HG03571 (cell line): ENCODE results near the gene DCUN1D2.
"Not testable (repeated sequence)": the region's sequence is repeated elsewhere in the genome, so short reads cannot be mapped to it uniquely, and the experiment has no call there.

ENCODE experiments used
- ATAC-seq: cut with Tn5 transposase; IDR thresholded peaks from one replicate; pipeline ENCODE4 v1.9.1; 2021; ENCODE audit not compliant: unreplicated experiment

The DCUN1D2 gene

GRCh38 chr13:113491982-113492381, 1.5 kb upstream of the DCUN1D2 start:
- no peak for ATAC-seq

DNA sequence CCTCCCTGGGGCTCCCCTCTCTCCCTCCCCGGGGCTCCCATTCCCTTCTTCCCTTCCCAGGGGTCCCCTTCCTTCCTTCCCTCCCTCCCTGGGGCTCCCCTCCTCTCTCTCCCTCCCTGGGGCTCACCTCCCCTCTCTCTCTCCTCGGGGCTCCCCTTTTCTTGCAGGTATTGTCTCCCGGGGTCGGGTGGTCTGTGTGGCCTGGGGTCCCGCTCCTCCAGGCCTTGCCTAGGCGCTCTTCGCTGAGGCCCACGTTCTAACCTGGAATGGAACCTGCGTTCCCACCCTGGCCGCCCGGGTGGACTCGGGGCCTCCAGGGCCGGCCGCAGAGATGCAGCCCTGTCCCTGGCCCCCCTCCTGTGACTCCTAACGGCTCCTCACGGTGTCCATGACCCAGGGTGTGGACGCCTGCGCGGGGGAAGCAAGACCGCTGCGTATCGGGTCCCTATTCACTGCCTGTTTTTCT, 940 bp upstream of the DCUN1D2 start:
- no peak for ATAC-seq

DNA sequence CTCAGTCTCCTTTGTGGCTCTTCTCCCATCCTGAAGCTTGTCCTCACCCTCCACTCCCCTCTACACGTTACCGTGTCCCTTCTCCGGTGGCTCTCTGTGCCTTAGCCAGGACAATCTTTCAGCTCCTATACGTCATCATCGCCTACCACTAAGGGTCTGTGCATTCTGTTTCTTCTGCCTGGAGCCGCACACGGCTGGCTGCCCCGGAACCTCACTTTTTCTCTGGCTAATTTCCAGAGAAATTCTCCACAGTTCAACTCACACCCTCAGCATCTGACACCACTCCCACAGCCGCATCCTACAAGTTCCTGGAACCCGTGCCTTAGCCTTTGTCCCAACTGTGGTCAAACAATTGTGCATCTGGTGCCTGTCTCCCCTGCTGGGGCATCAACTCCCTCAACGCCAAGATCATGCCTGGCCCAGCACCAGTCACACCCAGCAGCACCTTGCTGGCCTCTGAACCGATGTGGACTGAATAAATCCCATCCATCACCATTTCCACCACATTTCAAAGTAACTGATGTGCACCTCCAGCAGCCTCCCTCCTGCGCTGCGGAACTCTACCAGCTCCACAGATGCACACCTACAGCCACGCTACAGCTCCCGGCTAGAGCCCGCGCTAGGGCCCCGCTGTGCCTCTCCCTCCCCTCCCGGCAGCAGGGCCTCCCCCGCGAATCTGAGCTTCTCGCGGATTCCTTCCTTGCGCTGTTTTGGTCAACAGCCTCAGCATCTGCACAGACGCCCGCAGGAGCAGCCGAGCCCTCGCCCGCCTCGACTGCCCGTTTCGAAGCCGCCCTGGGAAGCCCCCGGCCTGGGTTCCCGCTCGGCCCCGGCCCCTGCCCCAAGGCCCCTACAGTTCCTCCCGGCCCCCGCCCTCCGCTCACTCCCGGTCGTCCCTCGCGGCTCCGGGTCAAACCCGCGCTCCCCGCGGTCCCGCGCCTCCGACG, 689 bp downstream of the DCUN1D2 start:
- peak; percentile 15 for ATAC-seq

DNA sequence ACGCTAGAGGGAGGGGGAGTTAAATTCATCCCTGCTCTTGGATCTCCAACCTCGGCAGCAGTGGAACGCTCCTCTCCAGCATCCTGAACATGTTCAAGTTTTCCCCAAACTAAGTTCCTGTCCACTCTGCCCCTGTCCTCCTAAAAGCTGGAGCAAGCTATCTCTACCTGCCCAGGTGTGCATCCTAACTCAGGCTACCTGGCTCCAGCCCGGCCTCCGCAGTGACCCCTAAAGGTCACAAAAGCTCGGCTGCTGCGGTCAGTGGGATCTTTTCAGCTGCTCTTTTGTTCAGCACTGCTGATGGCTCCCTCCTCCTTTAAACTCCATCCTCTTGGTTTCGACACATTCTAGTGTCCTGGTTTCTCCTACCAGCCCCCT, 1.4 kb downstream of the DCUN1D2 start:
- ATAC-seq, result no peak

DNA sequence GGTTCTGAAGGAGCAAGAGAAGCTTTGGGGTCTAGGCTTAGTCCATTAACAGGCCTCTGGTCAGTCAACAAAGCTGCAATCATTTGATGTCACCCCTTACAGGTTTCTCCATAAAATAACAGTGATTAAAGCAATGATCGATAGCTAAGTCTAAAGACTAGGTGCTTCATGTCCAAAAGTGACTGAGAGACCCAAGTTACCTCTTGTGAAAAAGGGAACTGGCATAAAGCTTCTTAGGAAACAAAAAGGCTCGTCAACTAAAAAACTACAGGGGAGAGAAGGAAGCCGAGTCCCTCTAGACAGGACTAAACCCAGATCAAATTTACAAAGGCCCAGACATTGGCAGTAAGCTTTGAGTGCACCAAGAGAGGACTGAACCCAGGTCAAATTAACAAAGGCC, 2.2 kb downstream of the DCUN1D2 start:
- ATAC-seq, result no peak

DNA sequence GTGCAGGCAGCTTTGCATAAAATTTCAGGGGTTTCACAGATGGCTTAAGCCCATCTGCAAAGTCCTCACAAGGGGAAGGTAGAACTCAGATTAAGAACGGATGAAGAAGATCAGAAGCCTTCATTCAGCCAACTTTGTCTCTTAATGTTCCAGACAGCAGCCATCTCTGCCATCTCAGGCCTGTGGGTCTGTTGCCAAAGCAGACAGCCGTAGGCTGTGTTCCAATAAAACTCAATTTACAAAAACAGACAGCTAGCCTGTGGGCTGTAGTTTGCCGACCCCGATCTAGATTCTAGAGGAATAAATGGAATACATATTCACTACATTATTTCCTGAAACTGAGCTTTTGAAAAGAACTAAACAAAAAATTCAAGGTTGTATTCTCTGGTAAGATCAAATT, 3.8 kb downstream of the DCUN1D2 start:
- ATAC-seq, result no peak

- ATAC-seq, result no peak
These were observed 5.0 kb downstream of the DCUN1D2 start for GRCh38 chr13:113485545-113485944.

- no peak for ATAC-seq
These were observed 6.8 kb downstream of the DCUN1D2 start for GRCh38 chr13:113483504-113484293.

- no peak for ATAC-seq
These were observed 7.4 kb downstream of the DCUN1D2 start for GRCh38 chr13:113483081-113483480.

DNA sequence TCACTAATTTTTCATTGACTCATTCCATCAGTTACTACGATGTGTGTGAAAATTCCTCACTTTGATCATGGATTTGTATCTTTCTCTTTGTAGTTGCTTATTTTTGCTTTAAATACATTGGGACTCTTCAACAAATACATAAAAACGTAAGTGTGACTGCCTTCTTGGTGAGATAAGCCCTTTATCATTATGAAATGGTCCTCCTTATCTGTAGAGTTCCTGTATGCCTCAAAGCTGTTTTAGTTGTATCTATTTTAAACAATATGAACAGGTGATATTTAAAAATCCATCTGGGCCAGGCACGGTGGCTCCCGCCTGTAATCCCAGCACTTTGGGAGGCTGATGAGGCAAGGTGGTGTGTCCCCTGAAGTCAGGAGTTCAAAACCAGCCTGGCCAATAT, 11.3 kb downstream of the DCUN1D2 start:
- no peak for ATAC-seq

GRCh38 chr13:113477724-113478123, 12.8 kb downstream of the DCUN1D2 start:
- no peak for ATAC-seq

DNA sequence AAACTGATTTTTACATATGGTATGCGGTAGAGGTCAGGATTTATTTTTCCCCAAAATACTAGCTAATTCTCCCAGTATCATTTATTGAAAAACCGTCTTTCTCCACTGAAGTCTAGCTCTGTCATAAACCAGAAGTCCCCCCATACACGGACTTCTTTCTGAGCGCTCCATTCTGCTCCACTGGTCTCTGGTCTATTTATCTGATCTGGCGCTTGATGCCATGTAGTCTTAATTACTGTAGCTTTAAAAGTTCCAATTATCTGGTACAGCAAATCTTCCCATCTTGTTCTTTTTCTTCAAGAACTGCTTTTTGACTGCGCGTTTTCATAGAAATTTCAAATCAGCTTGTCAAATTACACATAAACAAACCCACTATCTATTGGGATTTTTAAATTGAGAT, 13.7 kb downstream of the DCUN1D2 start:
- ATAC-seq, result no peak

GRCh38 chr13:113475911-113476310, 14.6 kb downstream of the DCUN1D2 start:
- ATAC-seq, result no peak

- no peak for ATAC-seq
These were observed 15.2 kb downstream of the DCUN1D2 start for GRCh38 chr13:113475280-113475679.

DNA sequence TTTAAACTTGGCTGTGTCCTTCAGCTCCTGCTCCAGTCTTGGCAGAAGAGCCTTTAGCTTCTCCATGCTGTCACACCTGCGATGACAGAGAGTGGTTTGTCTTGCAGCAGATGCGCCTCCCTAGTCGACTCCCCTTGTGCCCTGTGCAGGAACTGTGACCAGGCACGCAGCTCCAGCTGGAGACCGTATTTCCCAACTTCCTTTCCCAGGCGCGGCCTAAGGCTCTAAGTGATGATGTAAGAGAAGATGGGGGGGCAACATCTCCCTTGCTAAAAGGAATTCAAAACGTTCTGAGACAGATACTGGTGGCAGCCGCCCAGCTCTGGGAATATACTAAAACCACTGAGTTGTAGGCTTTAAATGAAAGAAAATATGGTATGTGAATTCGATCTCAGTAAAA, 16.3 kb downstream of the DCUN1D2 start:
- no peak for ATAC-seq

DNA sequence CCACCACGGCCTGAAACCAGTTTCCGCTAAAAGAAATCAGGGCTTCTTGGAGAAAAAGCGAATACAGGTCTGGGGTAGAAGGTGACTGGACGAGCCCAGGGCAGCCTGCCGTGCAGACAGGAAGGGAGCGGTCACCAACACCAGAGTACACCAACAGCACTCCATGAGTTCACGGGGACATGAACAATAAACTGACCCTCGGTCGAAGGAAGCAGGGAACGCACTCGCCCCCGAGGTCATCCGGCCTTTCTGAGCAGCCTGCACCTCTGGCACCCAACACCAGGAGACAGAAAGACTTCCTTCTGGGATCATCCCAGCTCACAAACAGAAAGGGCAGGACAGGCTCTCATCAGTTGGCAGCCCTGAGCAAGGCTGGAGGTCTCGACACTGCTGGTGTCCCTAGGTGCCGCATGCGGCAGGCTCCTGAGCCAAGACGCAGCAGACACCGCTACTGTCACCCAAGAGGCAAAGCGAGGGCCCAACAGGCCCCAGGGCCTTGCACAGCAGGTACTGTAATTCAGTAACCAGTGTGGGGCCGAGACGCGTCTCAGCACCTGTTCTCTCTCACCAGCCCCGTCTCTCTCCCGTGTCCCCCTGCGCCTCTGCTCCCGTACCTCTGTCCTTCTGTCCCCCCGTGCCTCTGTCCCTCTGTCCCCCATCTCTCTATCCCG, 18.0 kb downstream of the DCUN1D2 start:
- ATAC-seq, result no peak

GRCh38 chr13:113471844-113472243, 18.7 kb downstream of the DCUN1D2 start:
- no peak for ATAC-seq

DNA sequence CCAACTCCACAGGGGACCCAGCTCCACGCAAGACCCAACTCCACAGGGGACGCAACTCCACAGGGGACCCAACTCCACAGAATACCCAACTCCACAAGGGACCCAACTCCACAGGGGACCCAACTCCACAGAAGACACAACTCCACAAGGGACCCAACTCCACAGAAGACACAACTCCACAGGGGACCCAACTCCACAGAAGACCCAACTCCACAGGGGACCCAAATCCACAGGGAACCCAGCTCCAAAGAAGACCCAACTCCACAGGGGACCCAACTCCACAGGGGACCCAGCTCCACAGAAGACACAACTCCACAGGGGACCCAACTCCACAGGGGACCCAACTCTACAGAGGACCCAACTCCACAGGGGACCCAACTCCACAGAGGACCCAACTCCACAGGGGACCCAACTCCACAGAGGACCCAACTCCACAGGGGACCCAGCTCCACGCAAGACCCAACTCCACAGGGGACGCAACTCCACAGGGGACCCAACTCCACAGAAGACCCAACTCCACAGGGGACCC, 19.8 kb downstream of the DCUN1D2 start:
- ATAC-seq, result not testable (repeated sequence)

GRCh38 chr13:113470073-113470472, 20.4 kb downstream of the DCUN1D2 start:
- no peak for ATAC-seq

GRCh38 chr13:113469582-113469981, 20.9 kb downstream of the DCUN1D2 start:
- ATAC-seq, result no peak
